HUDEP-2 (cell line): ENCODE data around the gene SNCAIP.
A peak's percentile ranks its signal among the peaks of the same experiment; 100 is the strongest.

Experiments used
- DNase-seq, 76 experiments: peaks; one replicate each; lab custom pipeline; 2025; ENCODE audit not compliant: unreplicated experiment in 76 of 76; lab: John Stamatoyannopoulos, UW

Gene SNCAIP

DNA sequence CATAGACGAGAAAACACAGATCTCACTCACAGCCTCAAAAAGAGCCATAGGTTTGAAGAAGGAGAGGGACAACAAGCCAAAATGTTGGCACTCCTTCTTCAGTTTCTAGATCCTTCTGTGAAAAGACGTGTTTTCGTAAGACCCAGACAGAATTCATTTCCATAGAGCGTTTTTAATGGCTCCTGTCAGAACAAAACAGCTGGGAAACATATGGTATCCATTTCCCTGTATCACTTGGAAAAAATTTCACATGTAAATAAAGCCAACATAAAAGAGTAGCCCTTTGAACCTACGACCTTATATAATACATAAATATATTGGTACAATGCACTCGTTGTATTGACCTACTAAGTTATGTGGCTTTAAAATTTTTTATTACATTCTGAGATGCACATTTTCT is 108.1 kb downstream of the SNCAIP start:
- no peak for DNase-seq

DNA sequence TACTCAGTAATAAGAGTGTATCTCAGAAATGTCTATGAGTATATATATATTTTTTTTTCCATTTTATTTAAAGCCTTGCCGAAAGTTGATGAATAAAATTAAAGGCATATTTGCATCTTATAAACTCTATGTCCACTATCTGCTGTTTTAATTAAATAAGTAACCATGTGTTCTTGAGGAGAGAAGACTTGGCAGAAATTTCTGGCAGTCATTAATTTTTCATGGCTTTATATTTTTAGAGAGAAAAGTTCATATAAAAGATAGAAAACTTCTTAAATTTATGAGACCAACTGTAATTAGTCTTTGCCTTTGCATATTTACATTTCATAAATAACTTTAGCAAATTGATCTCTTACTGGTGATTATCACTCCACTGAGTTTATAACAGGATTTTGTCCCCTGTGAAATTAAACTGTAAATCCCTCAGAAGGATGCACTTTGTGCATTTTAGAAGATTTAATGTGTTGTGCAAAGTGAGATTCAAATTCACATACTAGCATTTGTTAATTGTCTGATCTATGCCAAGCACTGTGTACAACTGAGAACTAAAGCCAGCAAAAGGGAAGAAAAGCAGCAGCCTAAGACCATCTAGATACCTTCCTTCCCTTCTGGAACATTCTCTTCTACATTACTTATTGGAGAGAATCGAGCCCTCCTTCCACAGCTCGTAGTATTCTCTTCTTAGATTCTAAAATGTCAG is 108.7 kb downstream of the SNCAIP start:
- DNase-seq: no peak

DNA sequence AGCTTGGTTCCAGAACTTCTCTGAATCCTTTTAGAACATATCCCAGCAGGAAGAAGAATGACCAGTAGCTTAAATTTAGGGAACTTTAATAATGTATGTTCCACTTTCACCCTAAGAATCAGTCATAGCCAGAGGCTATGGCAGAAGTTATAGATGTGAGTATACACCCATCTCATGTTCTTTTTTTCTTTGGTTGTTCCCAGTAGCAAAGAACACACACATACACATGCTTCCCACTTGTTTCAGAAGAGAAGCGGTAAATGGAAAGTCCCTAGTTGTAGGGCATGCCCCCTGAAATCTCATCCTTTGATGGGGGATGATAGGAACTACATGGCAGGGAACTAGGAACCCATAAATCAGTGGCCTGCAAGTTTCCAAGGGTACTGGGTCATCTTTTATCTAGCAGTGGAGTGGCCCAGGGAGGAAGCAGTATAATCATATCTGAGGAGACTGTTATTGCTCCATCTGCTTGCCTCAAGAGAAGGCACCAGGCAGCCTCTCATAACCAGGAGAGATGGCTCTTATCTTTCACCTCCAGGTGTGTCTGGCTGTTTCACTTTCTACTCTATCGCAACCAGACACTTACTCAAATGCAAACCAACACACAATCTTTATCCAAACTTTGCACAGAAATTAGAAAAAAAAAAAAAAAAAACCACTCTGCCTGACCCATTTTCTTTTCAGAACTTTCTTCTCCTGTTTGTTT is 109.5 kb downstream of the SNCAIP start:
- peak in 29 of 76 experiments; percentile 2 to 79 (median 29) for DNase-seq

DNA sequence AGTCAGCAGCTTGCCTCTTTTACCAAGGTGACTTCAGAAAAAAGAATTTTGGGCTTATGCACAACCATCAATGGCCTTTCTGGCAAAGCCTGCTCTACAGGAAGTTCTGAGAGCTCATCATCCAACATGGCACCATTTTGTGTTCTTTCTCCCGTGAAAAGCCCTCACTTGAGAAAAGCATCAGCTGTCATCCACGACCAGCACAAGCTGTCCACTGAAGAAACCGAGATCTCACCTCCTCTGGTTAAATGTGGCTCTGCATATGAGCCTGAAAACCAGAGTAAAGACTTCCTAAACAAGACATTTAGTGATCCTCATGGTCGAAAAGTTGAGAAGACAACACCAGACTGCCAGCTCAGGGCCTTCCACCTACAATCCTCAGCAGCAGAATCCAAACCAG is 111.2 kb downstream of the SNCAIP start:
- no peak for DNase-seq

DNA sequence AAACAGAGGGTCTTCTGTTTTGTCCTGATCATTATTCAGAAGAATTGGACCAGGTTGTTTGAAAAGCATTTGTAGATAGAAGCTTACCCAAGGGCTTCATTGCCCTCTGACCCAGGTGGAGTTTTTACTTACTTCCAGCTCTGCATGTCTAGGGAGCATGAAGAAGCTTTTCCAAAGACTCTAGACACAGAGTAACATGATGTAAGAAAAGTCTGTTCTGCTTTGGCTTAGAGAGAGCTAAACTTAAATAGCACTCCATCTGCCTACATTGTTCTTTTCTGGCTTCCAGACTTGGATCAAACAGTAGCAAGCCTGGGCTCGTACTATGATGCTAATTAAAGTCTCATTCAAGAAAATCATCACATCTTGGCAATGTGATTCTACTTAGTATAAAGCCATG is 112.1 kb downstream of the SNCAIP start:
- DNase-seq: no peak

DNA sequence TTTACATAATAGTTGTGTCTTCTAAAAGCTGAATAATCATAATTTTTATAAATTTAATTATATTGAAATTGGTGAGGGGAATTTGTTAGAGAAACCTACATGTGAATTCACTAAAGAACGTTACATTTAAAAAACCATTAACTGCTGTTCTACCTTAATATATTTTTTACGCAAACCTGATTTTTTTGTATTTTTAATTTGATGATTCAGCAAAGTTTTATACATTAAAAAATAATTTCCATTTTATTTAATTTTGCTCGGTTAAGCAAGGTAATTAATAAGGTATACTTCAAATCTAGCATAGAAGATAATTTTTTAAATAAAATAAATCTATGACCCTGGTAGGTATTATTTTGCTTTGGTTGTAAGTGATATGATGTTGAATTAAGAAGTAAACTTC is 114.3 kb downstream of the SNCAIP start:
- no peak for DNase-seq

DNA sequence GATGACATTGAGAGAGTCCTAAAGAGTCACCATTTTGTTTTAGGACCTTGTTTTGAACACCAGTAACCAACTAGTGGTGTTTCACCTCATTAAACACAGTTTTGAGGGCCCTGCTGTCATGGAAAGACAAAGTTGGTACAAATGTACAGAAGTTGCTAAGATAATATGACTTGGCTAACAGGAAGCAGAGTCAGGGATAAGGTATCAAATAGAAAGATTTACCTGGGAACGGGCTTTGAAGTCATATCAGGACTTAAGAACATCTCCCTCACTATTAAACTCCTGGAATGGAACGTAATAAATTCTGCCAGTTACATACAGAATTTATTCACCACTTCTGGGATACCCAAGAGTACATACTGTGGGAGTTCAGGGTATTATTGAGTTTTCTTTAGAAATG is 115.6 kb downstream of the SNCAIP start:
- no peak for DNase-seq

DNA sequence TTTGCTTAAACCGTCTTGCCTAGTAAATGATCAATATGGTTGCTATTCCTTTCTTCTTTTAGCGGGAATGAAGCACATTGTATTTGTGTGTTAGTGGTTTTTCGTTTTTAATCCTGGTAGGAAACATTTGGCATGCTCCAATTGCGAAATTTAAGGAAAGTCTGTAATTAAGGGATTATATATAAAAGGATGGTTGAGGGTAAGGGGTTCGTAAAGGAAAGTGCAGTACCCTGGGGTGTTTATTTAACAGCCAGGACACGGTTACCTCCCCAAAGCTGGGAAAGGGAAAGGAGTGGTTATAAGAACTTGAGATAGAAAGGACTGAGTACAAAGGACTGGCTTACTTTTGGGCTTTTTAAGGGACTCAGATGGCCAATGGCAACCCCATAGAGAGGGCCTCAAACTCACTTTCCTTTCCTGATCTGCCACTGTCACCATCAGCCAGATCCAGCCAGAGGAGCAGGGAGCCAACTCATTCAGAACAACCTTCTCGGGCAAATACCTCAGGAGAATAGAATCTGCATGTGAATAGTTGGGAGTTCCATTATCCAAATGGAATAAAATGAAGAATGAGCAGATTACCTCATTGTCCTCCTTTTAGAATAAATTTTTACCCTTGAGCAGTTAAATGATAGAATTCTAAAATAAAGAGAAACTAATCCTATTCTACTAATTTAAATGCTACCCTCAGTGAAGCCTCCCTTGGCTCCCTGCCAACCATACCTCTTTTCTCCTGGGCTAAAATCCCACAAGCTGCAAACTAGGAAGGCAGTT is 117.7 kb downstream of the SNCAIP start:
- DNase-seq: no peak

DNA sequence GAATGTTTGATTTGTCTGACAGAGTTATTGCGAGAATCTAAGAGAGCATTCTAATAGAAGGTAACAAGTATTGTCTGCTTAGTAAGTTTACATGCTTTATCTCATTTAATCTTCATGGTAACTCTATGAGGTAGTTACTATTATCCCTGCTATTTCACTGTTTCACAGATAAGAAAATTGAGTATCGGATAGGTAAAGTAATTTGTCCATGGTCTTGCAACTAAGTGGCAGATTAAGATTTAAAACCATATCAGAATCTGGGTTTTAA is 118.2 kb downstream of the SNCAIP start:
- no peak for DNase-seq

DNA sequence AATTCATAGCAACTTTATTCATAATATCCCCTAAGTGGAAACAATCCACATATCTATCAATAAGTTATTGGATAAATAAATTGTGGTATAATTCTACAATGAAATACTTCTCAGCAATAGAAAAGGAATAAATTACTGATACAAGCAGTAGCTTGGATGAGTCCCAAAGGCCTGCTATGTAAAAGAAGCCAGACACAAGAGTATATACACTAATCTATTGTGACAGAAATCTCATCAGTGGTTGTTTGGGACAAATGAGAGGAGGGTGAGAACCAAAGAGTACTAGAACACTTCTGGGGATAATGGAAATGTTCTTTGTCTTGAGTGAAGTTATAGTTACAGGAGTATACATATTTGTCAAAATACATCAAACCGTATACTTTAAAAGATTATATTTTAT is 119.3 kb downstream of the SNCAIP start:
- DNase-seq: no peak

DNA sequence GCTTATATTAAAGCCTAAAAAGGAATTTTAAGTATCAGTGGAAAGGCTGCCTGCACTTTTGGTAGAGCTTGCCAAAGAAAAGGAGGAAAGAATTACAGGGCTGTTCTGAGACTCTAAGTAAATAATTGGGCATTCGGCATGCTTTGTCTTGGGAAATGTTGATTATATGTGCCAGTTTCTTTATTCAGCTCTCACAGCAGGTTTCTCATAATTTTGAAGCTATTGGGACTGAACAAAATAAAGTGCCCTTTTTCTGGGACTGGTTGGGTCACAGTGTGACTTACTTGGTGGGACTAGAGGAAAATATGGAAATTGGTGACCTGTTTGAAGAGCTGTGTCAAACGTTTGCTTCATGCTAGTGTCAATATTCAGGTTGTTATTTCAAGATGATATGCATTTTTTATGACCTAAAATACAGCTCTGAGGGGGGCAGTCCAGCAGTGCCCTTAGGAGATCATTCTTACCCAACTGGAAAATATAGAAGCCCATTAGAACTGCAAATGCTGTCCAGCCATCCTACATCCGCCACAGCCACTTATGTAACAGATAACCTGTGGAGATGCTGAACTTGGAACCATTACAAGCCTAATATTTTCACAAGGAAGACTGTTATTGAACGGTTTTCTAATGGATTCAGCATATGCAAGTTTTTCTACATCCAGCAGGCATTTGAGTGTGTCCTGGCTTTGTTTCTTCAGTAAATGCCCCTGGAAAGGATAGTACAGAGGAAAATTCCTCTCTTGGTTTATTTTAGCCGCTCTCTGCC is 122.4 kb downstream of the SNCAIP start:
- no peak for DNase-seq

DNA sequence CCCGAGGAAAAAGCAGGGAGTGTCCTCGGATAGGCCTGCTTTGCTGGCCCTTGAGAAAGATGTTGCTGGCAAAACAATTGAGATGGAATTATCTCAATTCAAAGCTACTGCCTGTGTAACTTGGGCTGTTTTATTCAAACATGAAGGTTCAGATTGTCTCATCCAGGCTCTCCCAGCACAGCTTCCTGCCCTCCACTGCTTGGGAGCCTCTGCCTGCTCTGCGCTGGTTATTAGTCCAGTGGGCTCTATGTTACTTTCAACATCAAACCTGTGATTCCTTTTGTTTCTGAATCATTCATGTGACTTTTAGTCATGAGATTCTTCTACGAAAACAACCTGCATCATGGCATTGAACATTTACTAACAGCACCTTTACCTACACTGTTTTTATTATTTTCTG is 123.2 kb downstream of the SNCAIP start:
- DNase-seq: no peak

DNA sequence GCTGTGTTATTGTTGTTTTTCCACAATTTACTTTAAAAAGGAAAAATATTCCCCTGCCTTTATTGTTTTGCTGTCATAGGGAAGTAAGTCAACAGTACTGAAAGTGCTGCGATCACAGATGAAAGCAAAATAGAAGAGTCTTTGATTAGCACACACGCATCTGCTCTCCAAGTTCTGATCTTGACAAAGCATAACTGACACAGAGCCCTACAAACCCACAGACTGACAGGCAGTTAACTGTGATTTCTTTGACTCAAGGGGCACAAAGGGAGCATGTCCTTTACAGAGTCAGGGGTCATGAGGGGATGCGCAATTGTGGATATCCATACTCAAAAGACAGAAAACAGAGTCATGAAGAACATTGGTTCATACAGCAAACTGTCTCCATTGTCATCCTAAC is 123.7 kb downstream of the SNCAIP start:
- DNase-seq: no peak

DNA sequence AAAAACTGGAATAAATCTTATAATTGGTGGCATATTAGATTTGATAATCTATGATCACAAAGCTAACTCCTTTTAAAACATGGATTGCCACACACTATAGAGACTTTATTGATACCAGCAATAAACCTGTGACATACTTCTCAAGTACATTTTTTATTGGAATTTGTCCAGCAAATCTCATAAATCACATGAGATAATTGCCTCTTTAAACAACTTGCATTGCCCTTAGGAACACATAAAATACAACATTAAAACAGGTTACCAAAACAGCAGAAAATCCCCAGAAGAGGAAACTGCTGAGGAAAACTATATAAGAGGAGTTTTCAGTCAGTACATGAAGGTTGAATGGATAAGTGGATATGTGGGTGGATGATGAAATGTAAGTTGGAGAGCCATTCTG is 124.6 kb downstream of the SNCAIP start:
- no peak for DNase-seq

DNA sequence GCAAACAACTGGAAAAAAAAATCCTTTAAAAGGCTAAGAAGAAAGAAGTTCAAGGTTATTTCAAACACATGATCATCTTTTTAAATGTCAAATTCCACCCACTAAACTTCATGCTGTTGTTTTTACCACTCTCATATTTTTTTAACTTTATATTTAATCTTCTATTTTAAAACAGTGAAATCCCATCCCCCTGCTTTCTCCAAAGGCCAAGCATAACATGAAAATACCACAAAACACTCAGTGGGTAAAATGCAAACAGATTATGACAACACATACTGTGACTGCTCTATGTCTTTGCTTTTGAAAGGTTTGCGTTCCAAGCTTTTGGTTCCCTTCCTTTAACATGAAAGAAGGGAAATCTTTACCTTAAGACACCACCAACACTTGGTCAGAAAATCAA is 127.6 kb downstream of the SNCAIP start:
- no peak for DNase-seq

DNA sequence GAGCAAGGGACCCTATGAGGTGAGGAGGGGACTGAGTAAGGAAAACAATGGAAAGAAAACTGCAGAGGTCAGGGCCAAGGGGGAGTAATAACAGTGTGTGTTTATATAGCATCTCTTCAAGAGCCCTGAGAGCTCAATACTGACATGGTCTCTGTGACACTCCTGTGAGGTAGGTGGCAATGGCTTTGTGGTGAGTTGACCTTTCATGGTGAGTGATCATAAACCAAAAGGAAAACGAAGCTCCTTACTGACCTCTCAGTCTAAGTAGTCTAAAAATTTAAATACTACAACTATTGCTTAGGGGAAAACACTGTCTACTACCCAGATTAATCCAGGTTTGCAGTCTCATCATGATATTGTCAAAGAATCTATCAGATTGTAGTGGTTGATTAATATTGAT is 130.9 kb downstream of the SNCAIP start:
- no peak for DNase-seq

DNA sequence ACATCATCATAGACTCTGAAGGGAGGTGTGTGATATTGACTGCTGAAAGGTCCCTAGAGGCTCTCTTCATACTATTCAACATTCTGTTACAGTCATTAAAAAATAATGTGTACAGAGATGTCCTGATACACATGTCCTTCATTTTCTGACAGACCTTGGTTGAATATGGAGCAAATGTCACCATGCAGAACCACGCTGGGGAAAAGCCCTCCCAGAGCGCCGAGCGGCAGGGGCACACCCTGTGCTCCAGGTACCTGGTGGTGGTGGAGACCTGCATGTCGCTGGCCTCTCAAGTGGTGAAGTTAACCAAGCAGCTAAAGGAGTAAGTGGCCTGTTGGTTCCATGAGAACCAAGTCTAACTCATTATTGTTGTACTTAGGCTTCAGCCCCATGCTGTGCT is 132.4 kb downstream of the SNCAIP start:
- DNase-seq: no peak

DNA sequence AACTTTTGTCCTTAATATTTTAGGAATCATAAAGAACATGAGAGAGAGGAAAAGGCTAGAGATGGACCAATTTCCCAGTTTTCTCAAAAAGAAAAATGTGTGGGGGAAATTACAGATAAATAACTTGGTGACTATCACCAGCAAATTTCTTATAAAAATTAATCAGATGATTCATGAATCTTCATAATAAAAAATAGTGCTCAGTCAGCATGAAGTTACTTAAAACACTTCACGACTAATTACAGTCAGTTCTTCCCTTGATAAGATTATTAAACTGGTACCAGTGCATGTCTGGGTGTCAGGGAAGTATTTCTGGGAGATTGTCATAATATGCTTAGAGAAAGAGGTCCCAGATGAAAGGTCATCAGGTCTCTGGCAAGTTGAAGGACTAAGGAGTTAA is 133.0 kb downstream of the SNCAIP start:
- DNase-seq: no peak

DNA sequence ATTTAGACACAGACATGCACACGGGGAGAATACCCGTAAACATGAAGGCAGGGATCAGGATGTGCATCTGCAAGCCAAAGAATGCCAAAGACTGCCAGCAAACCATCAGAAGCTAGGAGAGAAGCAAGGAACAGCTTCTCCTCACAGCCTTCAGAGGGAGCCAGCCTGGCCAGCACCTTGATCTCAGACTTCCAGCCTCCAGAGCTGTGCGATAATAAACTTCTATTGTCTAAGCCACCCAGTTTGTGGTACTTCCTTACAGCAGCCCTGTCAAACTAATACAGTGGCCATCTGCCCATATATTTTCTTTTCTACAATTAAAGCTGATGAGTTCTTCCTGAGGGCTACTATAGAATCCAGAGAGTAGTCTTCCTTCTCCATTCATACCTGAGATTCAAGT is 135.0 kb downstream of the SNCAIP start:
- DNase-seq: no peak

DNA sequence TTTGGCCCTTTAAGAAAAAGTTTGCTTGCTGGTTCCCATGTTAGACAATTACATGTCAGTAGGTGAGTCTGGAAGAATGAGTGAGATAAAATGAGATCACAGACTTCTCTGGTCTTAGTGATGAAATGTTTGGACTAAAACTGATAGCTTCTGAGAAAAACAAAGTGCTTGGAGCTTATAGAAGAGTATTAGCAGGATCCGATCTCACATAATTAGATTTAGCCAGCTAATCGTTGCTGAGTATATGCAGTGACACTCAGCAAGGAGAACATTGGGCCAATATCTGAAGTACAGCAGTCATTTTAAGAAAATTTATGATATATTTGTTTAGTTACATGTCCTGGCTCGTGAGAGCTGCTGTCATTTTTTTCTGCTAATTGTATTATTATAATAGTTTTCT is 135.8 kb downstream of the SNCAIP start:
- DNase-seq: no peak

DNA sequence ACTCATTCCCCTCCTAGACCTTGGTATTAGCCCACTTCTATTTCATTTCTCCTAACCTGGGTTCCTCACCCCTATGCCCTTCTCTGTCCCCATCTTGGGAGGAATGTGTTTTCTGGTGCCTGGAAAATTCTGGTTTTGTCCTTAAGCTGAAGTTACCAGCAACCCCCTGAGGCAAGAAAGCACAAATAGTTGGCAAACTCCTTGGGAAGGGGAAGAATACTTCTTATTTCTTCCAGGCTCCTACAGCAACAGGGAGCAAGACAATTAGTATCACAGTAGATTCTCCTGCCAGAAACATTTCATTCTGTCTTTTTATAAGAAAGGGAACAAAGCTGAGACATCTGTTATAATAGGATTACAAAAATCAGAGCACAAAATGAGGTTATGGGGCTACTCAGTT is 142.5 kb downstream of the SNCAIP start:
- DNase-seq: no peak
